Cardiac fibroblast (primary cell): ENCODE data around the gene ANKLE2.
A peak's percentile ranks its signal among the peaks of the same experiment; 100 is the strongest.

Experiments
- DNase-seq, 2 donors: peaks; one replicate each; pipeline versions ENCODE4 v3.0.0 to v3.0.0-alpha.2; 2010; ENCODE audit warnings: low read depth in 2 of 2
- H3K4me3 ChIP-seq, 2 donors: replicated peaks in 1 of 2; 1 replicate in 1 of 2; 2 replicates in 1 of 2; pipeline ENCODE4 v1.5.1; 2011; ENCODE audit warnings: low read depth in 2 of 2, low read length in 2 of 2, mild to moderate bottlenecking in 2 of 2, moderate library complexity in 1 of 2
- TF ChIP-seq, protein P1 (sequence below): IDR thresholded peaks from one replicate; pipeline ENCODE4 v1.5.1; 2011; ENCODE audit warnings: low read depth, mild to moderate bottlenecking, low read length, inconsistent platforms

The ANKLE2 gene

DNA sequence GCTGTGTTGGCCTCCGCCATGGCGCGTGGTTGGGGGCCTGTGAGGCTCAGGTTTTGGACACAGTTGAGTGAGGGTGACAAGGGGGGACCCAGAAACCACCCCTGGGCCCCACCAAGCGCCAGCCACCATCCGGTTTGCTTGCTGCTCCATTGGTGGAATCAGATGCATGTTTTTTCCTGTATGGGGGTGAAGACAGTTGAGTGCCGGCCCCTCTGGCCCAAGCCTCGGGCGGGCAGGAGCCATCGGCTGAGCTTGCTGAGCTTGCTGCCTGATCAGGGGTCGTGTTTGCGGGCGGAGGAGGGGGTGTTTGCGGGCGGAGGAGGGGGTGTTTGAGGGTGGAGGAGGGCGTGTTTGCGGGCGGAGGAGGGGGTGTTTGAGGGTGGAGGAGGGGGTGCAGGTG is 44.6 kb downstream of the ANKLE2 start:
- TF ChIP-seq, protein P1, sequence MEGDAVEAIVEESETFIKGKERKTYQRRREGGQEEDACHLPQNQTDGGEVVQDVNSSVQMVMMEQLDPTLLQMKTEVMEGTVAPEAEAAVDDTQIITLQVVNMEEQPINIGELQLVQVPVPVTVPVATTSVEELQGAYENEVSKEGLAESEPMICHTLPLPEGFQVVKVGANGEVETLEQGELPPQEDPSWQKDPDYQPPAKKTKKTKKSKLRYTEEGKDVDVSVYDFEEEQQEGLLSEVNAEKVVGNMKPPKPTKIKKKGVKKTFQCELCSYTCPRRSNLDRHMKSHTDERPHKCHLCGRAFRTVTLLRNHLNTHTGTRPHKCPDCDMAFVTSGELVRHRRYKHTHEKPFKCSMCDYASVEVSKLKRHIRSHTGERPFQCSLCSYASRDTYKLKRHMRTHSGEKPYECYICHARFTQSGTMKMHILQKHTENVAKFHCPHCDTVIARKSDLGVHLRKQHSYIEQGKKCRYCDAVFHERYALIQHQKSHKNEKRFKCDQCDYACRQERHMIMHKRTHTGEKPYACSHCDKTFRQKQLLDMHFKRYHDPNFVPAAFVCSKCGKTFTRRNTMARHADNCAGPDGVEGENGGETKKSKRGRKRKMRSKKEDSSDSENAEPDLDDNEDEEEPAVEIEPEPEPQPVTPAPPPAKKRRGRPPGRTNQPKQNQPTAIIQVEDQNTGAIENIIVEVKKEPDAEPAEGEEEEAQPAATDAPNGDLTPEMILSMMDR = no peak
- DNase-seq = no peak

DNA sequence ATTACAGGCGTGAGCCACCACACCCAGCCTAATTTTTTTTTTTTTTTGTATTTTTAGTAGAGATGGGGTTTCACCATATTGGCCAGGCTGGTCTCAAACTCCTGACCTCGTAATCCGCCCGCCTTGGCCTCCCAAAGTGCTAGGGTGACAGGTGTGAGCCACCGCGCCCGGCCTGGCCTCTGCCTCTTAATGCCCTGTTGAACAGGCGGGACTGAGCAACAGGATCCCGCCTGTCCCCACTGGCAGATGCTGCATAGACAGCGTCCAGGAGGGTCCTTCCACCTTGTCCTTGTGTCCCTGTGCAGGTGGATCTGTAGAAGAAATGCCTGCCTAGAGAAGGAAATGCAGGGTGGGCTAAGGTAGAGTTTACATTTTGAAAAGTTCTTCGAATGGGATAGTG is 45.3 kb downstream of the ANKLE2 start:
- TF ChIP-seq, protein P1 = no peak
- DNase-seq = no peak
- no peak overlapping the region for H3K4me3 ChIP-seq

More for the DNA sequence above, 44.6 kb downstream of the ANKLE2 start:
- no peak overlapping the region for H3K4me3 ChIP-seq

DNA sequence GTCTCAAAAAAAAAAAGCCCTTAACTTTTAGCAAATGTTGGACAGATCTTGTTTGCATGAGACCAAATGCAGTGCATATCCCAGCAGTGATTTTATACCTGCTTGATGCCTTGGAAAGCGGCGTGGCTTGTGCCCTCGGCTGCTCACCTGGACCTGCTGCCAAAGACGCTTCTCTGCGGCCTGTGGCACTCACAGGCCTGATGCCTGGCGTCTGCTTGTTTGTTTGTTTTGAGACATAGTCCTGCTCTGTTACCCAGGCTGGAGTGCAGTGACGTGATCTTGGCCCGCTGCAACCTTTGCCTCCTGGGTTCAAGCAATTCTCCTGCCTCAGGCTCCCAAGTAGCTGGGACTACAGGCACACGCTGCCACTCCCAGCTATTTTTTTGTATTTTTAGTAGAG is 45.8 kb downstream of the ANKLE2 start:
- TF ChIP-seq, protein P1 = no peak
- no peak overlapping the region for H3K4me3 ChIP-seq
- DNase-seq = no peak

DNA sequence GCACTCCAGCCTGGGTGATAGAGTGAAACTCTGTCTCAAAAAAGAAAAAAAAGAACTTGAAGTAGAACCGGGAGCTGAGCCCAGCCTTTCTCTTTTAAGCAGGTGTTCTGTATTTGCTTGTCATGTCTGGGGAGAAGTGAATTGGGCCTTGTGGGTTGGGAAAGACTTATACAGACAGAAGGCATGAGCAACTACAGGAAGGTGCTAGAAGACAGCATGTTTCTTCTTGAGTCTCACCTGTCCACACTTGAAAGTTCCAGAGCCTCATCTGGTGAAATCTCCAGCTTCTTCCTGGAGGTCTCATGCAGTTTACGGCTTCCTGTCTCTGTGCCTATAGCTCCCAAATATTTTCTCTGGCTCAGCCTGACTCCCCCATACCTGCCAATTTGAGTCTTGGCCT is 48.5 kb downstream of the ANKLE2 start:
- DNase-seq = no peak
- TF ChIP-seq, protein P1 = no peak
- no peak overlapping the region for H3K4me3 ChIP-seq

DNA sequence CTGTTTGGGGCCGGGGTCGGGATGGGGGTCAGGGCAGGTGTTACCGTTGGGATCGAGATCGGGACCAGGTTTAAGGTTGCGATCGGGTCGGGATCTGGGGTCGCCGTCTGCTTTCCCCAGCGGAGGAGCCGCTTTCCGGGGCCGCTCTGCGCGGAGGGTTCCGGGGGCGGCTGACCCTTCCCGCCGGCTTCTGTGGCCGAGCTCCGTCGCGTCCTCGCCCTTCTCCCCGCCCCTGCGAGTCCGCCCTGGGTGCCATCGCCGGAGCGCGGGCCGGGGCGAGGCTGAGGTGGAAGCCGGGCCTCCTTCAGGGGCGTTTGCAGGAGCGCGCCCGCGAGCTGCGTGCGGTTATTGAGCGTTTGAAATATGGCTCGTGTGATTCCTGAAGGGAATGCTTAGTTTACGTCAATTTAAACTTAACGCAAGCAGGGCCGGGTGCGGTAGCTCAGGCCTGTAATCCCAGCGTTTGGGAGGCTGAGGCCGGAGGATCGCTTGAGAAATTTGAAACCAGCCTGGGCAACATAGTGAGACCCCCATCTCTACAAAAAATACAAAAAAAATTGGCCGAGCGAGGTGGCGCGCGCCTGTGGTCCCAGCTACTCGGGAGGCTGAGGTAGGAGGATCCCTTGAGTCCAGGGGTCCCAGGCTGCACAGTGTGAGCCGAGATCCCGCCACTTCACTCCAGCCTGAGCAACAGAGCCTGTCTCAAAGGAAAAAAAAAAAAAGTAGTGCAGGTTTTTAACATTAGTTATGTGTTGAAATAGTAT is 50.4 kb downstream of the ANKLE2 start:
- peak in 1 of 2 donors; percentile 39 for DNase-seq
- TF ChIP-seq, protein P1 = no peak
- peak overlapping the region; percentile 90 for H3K4me3 ChIP-seq

DNA sequence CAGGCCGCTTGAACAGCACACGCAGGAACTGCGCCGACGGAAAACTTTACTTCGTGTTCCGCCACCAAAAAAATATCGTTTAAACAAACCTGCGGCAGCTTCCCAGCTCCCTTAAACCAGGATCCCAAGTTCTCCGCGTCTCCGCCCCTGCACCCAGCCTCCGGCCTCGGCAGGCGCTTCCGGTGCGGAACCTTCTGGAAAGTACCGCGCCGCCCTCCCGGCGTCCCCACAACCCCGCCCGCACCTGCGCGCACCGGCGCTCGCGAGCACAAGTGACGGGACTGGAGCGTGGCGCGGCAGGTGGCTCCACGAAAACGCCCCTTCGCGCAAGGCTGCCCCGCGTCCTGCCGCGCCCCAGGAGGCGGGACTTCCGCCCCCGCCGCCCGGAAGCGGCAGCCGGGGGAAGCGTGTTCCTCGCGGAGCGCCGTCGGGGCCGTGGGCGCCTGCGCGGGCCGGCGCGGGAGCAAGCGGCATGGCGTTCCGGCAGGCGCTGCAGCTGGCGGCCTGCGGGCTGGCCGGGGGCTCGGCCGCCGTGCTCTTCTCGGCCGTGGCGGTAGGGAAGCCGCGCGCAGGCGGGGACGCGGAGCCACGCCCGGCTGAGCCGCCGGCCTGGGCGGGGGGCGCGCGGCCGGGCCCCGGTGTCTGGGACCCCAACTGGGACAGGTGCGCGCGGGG is 51.1 kb downstream of the ANKLE2 start, which contains the start of gene PGAM5:
Gene PGAM5 (plus strand): TSS at position 438 of the 675 bp plus-strand sequence. CDS start 35 bp downstream, at position 473.
- DNase-seq = peak; percentile 73 to 81
- TF ChIP-seq, protein P1 = no peak
- peak within 1 kb of the TSS; percentile 90 for H3K4me3 ChIP-seq
